Measurements from ENCODE around the gene YPEL5.

YPEL5 gene

DNA sequence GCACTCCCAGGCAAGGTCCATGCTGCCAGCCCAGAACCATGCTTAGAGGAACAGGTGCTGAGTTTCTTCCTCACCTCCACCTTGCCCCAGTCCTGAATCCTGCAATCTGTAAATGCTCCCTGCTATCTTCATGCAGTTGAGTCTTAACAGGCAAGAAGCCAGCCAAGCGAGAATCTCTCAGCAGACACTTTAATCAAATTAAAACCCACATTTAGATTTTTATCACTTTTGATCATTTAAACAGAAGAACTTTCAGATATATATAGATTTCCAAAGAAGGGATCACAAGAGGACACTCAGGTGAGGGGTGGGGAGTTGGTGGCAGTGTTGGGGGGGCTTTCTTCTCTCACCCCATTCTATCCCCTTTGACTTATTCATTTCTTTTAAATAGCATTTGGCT is 58.6 kb downstream of the YPEL5 start:
- no peak for DNase-seq (ENCODE audit: low read depth)

DNA sequence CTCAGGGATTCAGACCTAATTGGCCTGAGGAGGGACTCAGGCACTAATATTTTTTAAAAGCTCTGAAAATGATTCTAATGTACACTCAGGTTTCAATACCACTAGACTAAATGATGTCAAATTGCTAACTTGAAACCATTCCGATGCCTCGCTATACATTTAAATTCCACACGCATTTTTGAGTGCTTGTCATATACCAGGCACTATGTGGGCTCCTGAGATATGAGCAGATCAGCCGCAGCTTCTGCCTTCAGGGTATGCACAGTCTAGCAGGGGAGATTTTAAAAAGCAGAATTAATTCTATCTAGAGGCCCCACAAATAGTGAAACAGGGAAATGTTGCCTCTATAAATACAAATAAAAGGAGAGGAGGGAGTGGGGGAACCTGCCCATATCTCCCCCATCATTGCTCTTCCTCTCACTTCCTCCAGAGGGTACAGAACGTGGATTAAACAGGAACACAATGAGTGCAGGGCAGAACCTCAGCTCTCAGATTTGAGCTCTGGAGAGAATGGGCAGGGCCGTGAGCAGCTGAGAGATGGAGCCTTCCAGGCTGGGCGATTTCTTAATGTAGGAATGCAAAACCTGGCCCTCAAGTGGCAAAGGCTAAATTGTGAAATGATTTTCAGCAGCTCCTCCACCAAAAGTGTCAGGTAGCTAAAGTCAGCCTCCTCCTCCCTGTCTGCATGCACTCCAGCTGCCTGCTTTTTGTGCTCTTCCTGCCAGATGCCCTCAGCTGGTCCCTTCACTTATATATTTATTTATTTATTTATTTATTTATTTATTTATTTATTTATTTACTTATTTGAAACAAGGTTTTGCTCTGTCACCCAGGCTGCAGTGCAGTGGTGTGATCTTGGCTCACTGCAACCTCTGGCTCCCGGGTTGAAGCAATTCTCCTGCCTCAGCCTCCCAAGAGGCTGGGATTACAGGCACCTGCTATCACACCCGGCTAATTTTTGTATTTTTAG is 59.9 kb downstream of the YPEL5 start:
- DNase-seq (ENCODE audit: low read depth), result no peak

DNA sequence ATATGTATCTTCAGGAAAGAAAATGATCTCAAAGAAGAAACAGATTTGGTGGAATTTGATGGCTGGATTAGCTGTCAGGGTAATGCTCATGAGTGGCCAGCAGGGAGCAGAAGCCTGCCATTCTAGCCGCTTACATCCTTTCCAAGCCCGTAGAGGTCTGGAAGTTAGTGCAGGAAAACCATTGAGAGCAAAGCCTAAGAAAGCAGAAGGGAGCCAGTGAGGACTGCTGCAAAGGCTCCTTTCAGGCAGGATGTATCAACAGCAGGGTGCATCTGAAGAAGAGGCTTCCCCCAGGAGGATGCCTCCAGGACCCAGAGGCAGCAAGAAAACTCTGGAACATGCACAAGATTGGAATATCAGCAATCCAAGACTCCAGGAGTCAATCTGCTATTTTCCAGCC is 61.6 kb downstream of the YPEL5 start:
- peak; percentile 63 for DNase-seq (ENCODE audit: low read depth)

DNA sequence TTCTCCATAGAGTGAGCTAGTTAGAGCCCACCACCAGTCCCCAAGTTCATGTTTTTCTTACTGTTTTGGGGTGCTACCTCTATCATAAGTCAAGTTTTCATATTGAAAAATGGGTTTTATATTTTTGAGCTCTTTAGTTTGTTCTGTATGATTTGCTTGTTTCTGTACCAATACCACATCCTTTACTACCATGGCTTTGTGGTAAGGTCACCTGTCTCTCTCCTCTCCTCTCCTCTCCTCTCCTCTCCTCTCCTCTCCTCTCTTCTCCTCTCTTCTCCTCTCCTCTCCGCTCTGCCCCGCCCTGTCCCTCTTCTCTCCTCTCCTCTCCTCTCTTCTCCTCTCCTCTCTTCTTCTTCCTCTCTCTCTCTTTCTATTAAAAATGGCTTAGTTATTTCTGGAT is 62.4 kb downstream of the YPEL5 start:
- DNase-seq (ENCODE audit: low read depth), result no peak
